Liver (tissue), 3 donors: ENCODE results near the gene RAB23.

ENCODE experiments used
- EGR1 ChIP-seq, 2 donors: IDR thresholded peaks; 2 replicates each; pipeline ENCODE4 v1.6.1; 2016 to 2018; ENCODE audit warnings: antibody characterized with exemption in 2 of 2, low read depth in 2 of 2
- FOXA1 ChIP-seq: IDR thresholded peaks from 2 replicates; pipeline ENCODE4 v1.6.1; 2016; ENCODE audit warnings: antibody characterized with exemption
- GABPA ChIP-seq, 2 donors: IDR thresholded peaks in 1 of 2; conservative IDR thresholded peaks in 1 of 2; 2 replicates each; pipeline ENCODE4 v1.6.1; 2016; ENCODE audit warnings: antibody characterized with exemption in 2 of 2, mild to moderate bottlenecking in 1 of 2, moderate library complexity in 1 of 2
- HNF4G ChIP-seq: IDR thresholded peaks from 2 replicates; pipeline ENCODE4 v1.6.1; 2016; ENCODE audit warnings: antibody characterized with exemption
- JUND ChIP-seq, 2 donors: IDR thresholded peaks; 2 replicates each; pipeline ENCODE4 v1.6.1; 2016; ENCODE audit warnings: antibody characterized with exemption in 2 of 2
- RAD21 ChIP-seq, 2 donors: IDR thresholded peaks; 2 replicates each; pipeline ENCODE4 v1.6.1; 2016; ENCODE audit warnings: antibody characterized with exemption in 2 of 2, mild to moderate bottlenecking in 2 of 2
- RXRA ChIP-seq, 2 donors: IDR thresholded peaks; 2 replicates each; pipeline ENCODE4 v1.6.1; 2017 to 2018; ENCODE audit warnings: antibody characterized with exemption in 2 of 2, mild to moderate bottlenecking in 1 of 2
- SP1 ChIP-seq: IDR thresholded peaks from 2 replicates; pipeline ENCODE4 v1.6.1; 2018; ENCODE audit warnings: antibody characterized with exemption, mild to moderate bottlenecking
- TAF1 ChIP-seq: conservative IDR thresholded peaks from 2 replicates; pipeline ENCODE4 v1.6.1; 2016; ENCODE audit warnings: antibody characterized with exemption, mild to moderate bottlenecking
- YY1 ChIP-seq: IDR thresholded peaks from 2 replicates; pipeline ENCODE4 v1.6.1; 2016; ENCODE audit warnings: antibody characterized with exemption, mild to moderate bottlenecking
- TF ChIP-seq, protein P1 (sequence below): fragments of 150-350 bp; IDR thresholded peaks from 2 replicates; pipeline ENCODE4 v1.5.1; 2017; ENCODE audit warnings: improper control_type of control experiment, low read depth, low read length; ENCODE audit not compliant: missing input control
- TF ChIP-seq, protein P2 (sequence below): IDR thresholded peaks from 2 replicates; pipeline ENCODE4 v1.6.1; 2016; ENCODE audit warnings: antibody characterized with exemption
- TF ChIP-seq, protein P3 (sequence below): IDR thresholded peaks from 2 replicates; pipeline ENCODE4 v1.6.1; 2016; ENCODE audit warnings: antibody characterized with exemption, mild to moderate bottlenecking
- donor health status: healthy.
- donor health status: healthy.

DNA sequence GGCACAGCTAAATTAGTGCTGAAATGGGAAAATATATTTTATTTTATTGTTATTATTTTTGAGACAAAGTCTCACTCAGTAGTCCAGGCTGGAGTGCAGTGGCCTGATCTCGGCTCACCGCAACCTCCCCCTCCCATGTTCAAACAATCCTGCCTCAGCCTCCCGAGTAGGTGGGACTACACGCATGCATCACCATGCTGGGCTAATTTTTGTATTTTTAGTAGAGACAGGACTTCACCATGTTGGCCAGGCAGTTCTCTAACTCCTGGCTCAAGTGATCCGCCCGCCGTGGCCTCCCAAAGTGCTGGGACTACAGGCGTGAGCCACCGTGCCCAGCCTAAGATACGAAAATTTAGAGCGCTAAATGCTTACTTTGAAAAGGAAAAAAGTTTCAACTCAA lies 4.8 kb downstream of the RAB23 start:
- TF ChIP-seq, protein P1, sequence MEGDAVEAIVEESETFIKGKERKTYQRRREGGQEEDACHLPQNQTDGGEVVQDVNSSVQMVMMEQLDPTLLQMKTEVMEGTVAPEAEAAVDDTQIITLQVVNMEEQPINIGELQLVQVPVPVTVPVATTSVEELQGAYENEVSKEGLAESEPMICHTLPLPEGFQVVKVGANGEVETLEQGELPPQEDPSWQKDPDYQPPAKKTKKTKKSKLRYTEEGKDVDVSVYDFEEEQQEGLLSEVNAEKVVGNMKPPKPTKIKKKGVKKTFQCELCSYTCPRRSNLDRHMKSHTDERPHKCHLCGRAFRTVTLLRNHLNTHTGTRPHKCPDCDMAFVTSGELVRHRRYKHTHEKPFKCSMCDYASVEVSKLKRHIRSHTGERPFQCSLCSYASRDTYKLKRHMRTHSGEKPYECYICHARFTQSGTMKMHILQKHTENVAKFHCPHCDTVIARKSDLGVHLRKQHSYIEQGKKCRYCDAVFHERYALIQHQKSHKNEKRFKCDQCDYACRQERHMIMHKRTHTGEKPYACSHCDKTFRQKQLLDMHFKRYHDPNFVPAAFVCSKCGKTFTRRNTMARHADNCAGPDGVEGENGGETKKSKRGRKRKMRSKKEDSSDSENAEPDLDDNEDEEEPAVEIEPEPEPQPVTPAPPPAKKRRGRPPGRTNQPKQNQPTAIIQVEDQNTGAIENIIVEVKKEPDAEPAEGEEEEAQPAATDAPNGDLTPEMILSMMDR: no peak
- TF ChIP-seq YY1 (no peak), JUND (IDR thresholded peaks at IDR 0.05) (no peak), TAF1 (no peak), GABPA (IDR thresholded peaks at IDR 0.05 in 1 of 2, conservative IDR thresholded peaks at IDR 0.05 in 1 of 2) (no peak), FOXA1 (no peak), HNF4G (no peak), RAD21 (IDR thresholded peaks at IDR 0.05) (no peak), RXRA (IDR thresholded peaks at IDR 0.05) (no peak), SP1 (no peak), EGR1 (IDR thresholded peaks at IDR 0.05; ENCODE audit: low read depth in 2 of 2) (no peak)
- TF ChIP-seq, protein P2, sequence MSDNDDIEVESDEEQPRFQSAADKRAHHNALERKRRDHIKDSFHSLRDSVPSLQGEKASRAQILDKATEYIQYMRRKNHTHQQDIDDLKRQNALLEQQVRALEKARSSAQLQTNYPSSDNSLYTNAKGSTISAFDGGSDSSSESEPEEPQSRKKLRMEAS: no peak
- TF ChIP-seq, protein P3, sequence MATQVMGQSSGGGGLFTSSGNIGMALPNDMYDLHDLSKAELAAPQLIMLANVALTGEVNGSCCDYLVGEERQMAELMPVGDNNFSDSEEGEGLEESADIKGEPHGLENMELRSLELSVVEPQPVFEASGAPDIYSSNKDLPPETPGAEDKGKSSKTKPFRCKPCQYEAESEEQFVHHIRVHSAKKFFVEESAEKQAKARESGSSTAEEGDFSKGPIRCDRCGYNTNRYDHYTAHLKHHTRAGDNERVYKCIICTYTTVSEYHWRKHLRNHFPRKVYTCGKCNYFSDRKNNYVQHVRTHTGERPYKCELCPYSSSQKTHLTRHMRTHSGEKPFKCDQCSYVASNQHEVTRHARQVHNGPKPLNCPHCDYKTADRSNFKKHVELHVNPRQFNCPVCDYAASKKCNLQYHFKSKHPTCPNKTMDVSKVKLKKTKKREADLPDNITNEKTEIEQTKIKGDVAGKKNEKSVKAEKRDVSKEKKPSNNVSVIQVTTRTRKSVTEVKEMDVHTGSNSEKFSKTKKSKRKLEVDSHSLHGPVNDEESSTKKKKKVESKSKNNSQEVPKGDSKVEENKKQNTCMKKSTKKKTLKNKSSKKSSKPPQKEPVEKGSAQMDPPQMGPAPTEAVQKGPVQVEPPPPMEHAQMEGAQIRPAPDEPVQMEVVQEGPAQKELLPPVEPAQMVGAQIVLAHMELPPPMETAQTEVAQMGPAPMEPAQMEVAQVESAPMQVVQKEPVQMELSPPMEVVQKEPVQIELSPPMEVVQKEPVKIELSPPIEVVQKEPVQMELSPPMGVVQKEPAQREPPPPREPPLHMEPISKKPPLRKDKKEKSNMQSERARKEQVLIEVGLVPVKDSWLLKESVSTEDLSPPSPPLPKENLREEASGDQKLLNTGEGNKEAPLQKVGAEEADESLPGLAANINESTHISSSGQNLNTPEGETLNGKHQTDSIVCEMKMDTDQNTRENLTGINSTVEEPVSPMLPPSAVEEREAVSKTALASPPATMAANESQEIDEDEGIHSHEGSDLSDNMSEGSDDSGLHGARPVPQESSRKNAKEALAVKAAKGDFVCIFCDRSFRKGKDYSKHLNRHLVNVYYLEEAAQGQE: no peak
